Choroid plexus epithelial cell (primary cell): ENCODE results near the gene ARID2.

Experiments
- DNase-seq: peaks from one replicate; pipeline ENCODE4 v3.0.0-alpha.2; 2010; ENCODE audit warnings: low read depth
- H3K4me3 ChIP-seq: 2 replicates; pipeline ENCODE4 v1.5.1; 2011; ENCODE audit warnings: low read depth, mild to moderate bottlenecking, control low read depth, low read length, moderate library complexity
- TF ChIP-seq, protein P1 (sequence below): conservative IDR thresholded peaks from 2 replicates; pipeline ENCODE4 v1.5.1; 2011; ENCODE audit warnings: low read depth, mild to moderate bottlenecking, control low read depth, inconsistent platforms, low read length, moderate library complexity

Gene ARID2

GRCh38 chr12:45887544-45887943, 158.0 kb downstream of the ARID2 start:
- TF ChIP-seq, protein P1, sequence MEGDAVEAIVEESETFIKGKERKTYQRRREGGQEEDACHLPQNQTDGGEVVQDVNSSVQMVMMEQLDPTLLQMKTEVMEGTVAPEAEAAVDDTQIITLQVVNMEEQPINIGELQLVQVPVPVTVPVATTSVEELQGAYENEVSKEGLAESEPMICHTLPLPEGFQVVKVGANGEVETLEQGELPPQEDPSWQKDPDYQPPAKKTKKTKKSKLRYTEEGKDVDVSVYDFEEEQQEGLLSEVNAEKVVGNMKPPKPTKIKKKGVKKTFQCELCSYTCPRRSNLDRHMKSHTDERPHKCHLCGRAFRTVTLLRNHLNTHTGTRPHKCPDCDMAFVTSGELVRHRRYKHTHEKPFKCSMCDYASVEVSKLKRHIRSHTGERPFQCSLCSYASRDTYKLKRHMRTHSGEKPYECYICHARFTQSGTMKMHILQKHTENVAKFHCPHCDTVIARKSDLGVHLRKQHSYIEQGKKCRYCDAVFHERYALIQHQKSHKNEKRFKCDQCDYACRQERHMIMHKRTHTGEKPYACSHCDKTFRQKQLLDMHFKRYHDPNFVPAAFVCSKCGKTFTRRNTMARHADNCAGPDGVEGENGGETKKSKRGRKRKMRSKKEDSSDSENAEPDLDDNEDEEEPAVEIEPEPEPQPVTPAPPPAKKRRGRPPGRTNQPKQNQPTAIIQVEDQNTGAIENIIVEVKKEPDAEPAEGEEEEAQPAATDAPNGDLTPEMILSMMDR, result no peak
- no peak for DNase-seq
- H3K4me3 ChIP-seq, result no peak overlapping the region

- DNase-seq, result no peak
- TF ChIP-seq, protein P1, result no peak
- no peak overlapping the region for H3K4me3 ChIP-seq
Observed at GRCh38 chr12:45890276-45890675, 160.8 kb downstream of the ARID2 start.

DNA sequence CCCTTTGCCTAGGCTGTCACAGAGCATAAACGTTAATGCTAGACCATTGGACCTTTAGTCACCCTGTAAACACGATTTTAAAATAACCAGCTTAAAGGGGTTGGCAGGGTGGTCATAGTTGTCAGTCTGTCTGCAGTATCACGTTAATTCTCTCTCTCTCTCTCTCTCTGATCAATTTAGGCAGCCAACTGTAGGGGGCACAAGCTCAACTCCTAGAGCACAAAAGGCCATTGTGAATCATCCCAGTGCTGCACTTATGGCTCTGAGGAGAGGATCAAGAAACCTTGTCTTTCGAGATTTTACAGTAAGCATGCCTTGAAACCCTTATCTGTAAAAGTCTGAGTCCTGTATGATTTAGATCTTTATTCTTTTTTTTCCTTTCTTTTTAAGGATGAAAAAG, 163.7 kb downstream of the ARID2 start:
- H3K4me3 ChIP-seq, result no peak overlapping the region
- TF ChIP-seq, protein P1, result peak; percentile 51
- peak; percentile 31 for DNase-seq

GRCh38 chr12:45895961-45896360, 166.5 kb downstream of the ARID2 start:
- DNase-seq, result no peak
- no peak overlapping the region for H3K4me3 ChIP-seq
- TF ChIP-seq, protein P1, result no peak

DNA sequence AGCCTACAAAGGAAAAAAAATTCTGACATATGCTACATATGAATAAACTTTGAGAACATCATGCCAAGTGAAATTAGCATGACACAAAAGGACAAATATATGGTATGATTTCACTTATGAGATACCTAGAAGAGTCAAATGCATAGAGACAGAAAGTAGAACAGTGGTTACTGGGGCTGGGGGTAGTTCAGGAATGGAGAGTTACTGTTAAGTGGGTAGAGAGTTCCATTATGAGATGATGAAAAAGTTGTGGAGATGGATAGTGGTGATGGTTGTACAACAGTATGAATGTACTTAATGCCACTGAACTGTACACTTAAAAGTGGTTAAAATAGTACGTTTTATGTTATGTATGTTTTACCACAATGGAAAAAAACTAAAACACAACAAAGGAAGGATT, 168.6 kb downstream of the ARID2 start:
- no peak overlapping the region for H3K4me3 ChIP-seq
- DNase-seq, result no peak
- TF ChIP-seq, protein P1, result no peak

GRCh38 chr12:45907955-45908354, 178.4 kb downstream of the ARID2 start:
- no peak overlapping the region for H3K4me3 ChIP-seq
- TF ChIP-seq, protein P1, result no peak
- no peak for DNase-seq

DNA sequence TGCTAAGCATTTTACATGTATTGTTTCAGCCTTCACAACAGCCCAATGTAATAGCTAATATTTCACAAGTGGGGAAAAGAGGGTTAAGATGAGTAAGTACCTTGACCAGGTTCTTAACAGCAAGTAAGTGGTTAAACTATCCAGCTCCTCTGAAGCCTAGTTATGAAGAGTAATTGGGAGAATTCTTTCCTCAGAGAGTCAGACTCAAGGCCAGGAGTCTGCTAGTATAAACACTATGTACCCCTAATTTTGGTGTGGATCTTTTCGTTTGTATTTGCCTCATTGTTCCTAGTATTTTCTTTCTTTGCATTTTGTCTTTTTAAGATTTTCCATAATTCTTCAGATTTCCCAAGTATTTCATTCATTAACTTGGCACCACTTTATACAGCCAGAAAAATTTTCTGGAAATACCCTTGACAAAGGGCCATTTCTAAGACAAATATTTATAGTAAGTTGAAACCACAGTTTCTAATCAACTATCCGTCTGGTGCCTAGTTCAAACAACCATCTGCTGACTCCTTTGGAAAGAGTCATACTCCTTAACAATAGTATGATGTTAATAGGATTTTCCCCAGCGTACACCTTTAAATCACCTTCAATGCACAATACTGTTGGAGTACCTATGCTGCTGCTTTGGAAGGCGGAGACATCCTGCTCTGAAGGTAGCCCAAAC, 179.7 kb downstream of the ARID2 start:
- TF ChIP-seq, protein P1, result no peak
- DNase-seq, result peak; percentile 24
- H3K4me3 ChIP-seq, result no peak overlapping the region
